T follicular helper cell (primary cell): ENCODE results near the gene TIMP4.

Source experiments
- DNase-seq: peaks from one replicate; pipeline ENCODE4 v3.0.0-alpha.2; 2020; ENCODE audit warnings: low read depth

Gene TIMP4

DNA sequence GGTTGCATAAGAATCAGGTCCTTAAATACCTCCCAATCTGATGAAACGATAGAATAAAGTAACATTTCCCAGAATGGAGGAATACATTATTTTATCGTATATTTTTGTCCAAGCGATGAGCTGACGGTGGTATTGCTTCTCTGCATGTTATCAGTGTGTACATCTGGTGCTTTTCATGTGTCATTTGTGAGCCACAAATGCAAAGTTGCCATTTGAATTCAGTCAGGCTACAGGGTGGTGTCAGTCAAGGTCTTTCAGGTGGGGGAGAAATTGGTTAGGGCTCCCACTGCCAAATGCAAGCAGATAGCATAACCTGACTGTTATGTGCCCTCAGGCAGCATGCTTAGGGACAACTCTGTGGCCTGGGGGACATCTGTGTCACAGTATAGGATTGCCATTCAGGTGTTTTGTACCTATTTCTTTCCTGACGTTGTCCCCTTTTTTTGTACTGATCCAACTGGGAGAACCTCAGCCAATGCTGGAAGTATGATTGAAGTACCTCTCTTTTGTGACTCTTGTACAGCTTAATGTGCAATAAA is 26.5 kb upstream of the TIMP4 start:
- DNase-seq = no peak

DNA sequence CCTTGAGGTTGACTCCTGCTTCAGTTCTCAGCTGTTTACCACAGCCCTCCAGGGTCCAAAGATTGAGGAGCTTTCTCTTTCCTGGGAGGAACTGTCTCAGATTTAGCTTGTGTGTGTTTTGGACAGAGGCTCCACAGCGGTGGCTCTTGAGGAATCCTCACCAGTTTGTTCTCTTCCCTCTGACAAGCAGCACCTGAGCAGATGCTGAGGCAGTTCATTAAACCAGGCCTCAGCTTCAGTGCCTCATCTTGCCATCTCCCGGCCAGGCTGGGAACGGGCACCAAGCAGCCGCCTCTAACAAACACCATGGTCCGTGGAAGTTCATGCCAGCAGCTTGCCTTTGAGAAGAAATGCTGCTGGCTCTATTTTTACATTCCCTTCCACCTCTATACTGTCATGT is 25.8 kb upstream of the TIMP4 start:
- DNase-seq = no peak

- no peak for DNase-seq
Observed at GRCh38 chr3:12182687-12183441, 24.2 kb upstream of the TIMP4 start.

- no peak for DNase-seq
Observed at GRCh38 chr3:12181806-12182205, 23.1 kb upstream of the TIMP4 start.

- no peak for DNase-seq
Observed at GRCh38 chr3:12181301-12181700, 22.6 kb upstream of the TIMP4 start.

DNA sequence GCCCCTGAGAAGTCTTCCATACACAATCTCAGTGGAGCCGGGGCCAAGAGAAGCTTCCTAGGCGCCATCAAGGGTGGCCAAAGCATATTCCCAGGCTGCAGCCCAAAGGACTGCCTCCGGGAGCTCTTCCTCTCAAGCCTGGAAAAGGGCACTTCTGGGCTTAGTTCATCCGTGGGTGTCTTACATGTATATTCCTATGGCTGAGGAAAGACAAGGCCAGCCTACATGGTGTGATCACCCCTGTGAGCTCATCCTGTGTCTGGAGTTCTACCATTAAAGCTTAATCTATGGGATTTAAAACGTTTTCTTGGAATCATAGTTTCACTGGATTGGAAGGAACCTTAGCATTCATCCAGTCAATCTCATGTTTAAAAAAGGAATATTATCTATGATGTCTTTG is 21.9 kb upstream of the TIMP4 start:
- no peak for DNase-seq

GRCh38 chr3:12180218-12180617 is 21.5 kb upstream of the TIMP4 start:
- no peak for DNase-seq

DNA sequence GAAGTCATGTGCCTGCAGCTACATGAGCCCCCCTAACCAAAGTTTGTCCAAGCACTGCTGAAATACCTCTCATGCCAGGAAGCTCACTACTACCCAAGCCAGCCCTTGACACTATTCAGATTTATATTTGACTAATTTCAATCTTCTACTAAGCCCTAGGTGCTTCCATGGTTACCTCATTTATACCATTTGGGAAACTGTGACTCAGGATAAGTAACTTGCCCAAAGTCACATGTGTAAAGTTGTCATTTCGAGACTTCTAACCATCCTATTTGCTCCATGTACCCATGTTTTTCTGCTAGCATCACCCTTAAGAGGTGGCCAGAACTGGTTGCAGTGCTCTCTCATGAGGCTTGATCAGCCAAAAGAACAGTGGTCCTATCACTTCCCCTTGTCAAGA is 20.7 kb upstream of the TIMP4 start:
- DNase-seq = no peak

- no peak for DNase-seq
Observed at GRCh38 chr3:12178091-12178820, 19.5 kb upstream of the TIMP4 start.

- no peak for DNase-seq
Observed at GRCh38 chr3:12177126-12177525, 18.4 kb upstream of the TIMP4 start.

GRCh38 chr3:12175844-12176453 is 17.2 kb upstream of the TIMP4 start:
- no peak for DNase-seq

DNA sequence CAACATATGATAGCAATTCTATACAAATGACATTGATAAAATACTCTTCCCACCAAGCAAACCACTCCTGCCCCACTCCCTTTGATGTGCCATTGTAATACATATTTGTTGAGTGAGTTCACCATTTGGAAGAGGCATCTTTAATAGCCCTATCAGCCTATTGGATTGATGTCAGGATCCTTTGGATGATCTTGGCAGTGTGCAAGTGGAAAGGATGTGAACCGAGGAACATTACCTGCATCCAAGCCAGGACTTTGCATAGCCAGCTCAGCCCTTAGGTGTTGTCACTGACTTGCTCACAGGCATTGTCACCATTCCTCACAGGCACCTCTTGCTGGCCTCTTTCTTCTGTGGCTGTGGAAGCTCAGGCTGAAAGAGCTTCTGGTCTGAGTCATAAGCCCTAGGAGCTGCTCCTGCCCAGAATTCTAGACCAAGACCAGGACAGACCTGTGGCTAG is 16.5 kb upstream of the TIMP4 start:
- DNase-seq = no peak

DNA sequence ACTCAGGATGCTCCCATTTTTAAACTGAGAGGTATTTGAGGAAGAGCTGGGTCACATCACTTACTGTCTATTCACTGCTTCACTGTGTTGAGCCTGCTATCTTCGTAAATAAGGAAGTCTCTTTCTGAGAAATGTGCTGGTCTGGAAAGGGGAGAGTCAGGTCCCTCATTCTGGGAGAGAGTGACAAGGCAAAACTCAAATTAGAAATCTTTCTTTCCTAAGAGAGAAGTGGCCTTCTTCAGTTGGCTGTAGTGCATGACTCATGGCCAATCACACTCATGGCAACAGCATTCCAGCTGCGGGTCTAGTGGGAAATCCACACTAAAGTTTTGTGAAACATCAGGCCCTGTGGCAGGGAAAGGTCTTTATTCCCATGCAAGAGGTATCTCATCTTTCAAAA is 11.5 kb upstream of the TIMP4 start:
- DNase-seq = no peak

DNA sequence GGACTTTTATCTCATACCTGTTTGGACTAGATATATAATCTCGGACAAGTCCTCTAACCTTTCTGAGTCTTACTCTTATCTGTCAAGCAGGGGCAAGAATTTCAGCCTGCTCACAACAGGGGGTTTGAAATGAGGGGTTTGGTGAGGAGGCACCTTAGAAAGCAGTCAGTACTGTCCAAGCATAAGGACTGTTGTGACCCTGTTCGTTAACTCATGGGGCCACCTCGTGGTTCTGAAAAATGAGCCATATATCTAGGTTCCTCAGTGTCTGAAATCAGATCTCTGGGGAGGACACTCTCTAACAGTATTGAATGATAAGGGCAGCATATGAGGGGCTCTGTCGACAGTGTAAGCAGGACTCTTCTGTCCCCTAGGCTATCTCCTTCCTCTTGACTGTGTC is 7.2 kb upstream of the TIMP4 start:
- DNase-seq = no peak

- no peak for DNase-seq
Observed at GRCh38 chr3:12159227-12159601, 502 bp upstream of the TIMP4 start.

- no peak for DNase-seq
Observed at GRCh38 chr3:12157026-12157425, 1.7 kb downstream of the TIMP4 start.

GRCh38 chr3:12155828-12156227 is 2.9 kb downstream of the TIMP4 start:
- no peak for DNase-seq

DNA sequence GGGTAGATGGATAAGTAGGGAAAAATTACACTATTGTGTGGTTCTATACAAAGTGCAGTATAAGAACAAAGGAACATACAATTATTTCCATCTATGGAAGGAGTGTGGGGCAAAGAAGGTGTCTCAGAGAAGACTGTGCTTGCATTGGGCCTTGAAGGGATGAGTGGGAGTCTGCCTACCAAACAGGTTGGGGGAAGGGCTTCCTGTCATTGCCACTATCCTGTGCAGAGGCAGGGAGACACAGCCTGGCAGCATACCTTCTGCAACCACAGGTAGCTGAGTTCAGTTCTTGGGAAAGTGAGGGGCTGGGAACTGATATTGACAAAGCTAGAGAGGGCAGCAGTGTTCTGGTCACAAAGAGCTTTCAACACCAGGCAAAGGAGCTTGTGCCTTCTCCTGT is 3.4 kb downstream of the TIMP4 start:
- no peak for DNase-seq

- DNase-seq = no peak
Observed at GRCh38 chr3:12154151-12154550, 4.6 kb downstream of the TIMP4 start.

DNA sequence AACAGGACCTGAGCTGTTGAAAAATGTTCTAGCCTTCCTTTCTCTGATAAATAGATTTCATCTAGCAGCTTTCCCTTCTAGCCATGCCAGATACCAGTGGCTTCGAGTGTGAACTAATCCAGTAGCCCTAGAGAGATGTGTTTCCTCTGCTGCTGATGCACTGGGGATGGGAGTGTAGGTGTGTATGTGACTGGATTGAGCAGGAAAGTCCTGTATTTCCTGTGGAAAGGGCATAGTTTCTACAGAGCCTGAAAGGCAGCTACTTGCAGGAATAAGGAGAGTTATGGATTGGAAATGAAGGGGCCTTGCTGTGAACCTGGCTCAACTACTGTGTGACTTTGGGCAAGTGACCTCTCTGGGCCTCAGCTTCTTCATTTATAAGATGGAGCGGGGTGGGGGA is 8.6 kb downstream of the TIMP4 start:
- no peak for DNase-seq

DNA sequence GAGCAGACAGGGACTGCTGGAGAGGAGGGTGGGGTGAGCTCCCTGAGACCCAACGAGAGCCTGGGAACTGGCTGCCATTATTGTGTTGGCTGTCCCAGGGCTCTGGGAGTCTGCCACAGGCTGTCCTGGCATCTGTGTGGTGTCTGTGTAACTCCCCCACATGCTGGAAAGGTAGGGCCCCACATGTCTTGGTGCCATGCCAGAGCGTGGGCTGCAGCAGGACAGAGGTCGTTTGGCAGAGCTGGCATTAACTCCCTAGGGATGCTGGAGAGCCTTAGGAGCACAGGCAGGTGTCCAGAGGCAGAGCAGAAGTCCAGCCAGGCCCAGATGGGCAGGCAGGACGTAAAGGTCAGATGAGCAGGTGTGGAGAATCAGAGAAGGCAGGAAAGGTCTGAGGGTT is 9.7 kb downstream of the TIMP4 start:
- no peak for DNase-seq

GRCh38 chr3:12148183-12148940 is 10.3 kb downstream of the TIMP4 start:
- DNase-seq = no peak
